ENCODE results near the gene HBD. TPM values are rescaled to one million over a fixed set of nuclear protein-coding genes. Genes with fewer than 3 reads are reported as not detected.

Gene HBD
- total RNA-seq, 4 donors from 2014 or later: 1.1 to 3.2 TPM; not detected in 2

DNA sequence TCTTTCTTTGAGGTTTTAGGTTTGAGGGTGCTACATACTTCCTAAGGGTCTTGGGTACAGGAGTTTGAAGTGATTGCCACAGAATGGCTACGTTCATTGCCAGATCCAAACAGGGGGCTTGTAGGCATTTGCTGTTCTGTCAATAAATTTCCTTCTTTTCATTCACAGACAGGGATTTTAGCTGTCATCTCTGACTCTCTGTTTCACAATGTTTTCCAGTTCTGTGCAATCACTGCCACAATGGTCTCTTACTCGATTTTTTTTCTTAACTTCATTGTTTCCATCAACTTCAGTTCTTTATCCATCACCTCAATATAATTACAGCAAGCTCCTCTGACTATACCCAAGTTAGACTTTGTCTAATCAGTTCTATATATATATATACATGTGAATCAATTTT is 6.2 kb upstream of the HBD start:
- DNase-seq (ENCODE audit: low spot score): no peak
- no peak for ATAC-seq (ENCODE audit: low FRiP score)
- TF ChIP-seq CTCF (IDR thresholded peaks at IDR 0.05): no peak

DNA sequence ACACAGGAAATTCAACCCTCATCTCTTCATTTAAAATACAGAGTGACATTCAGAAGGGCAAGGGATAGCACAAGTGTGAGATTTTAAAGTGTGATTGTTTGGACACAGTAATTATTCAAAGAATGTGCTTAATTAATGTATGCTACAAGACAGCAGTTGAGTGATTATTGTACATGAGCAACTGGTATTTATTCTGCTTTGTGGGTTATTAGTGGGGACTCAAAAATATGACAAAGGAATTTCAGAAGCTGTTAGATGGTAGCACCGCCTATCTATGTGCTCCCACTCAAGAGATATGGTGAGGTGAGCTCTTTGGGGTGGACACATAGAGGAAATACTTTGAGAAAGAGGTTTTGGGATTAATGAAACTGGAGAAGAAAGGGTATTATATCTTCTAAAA is 5.8 kb upstream of the HBD start:
- no peak for DNase-seq (ENCODE audit: low spot score)
- ATAC-seq (ENCODE audit: low FRiP score): no peak
- no peak for TF ChIP-seq CTCF (IDR thresholded peaks at IDR 0.05)

GRCh38 chr11:5239046-5239445 is 4.8 kb upstream of the HBD start:
- ATAC-seq (ENCODE audit: low FRiP score) (no peak), DNase-seq (ENCODE audit: low spot score) (no peak)
- TF ChIP-seq CTCF (IDR thresholded peaks at IDR 0.05): no peak

DNA sequence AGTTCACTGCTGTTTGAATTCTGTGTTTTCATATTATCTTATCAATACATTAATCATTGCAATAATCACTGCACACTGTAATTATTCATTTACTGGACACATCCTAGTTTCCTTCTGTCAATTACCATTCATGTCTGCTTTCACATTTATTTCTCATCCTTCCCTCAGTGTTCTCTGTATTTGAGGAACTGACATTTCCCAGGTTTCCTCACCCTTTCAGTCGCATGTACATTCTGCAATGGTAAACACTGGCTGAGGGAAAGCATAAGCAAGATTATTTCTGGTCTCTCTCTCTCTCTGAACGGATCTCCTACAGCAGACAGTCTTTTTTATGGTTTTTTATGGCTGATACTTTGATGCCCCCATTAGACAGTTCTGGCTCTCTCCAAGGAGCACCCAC is 4.2 kb upstream of the HBD start:
- ATAC-seq (ENCODE audit: low FRiP score): no peak
- no peak for DNase-seq (ENCODE audit: low spot score)
- TF ChIP-seq CTCF (IDR thresholded peaks at IDR 0.05): no peak

DNA sequence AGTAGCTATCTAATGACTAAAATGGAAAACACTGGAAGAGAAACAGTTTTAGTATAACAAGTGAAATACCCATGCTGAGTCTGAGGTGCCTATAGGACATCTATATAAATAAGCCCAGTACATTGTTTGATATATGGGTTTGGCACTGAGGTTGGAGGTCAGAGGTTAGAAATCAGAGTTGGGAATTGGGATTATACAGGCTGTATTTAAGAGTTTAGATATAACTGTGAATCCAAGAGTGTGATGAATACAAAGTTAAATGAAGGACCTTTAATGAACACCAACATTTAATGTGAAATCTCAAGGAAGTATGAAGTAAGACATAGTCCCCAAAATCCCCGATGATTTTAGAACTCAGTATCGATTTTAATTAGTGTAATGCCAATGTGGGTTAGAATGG is 3.1 kb upstream of the HBD start:
- ATAC-seq (ENCODE audit: low FRiP score): no peak

DNA sequence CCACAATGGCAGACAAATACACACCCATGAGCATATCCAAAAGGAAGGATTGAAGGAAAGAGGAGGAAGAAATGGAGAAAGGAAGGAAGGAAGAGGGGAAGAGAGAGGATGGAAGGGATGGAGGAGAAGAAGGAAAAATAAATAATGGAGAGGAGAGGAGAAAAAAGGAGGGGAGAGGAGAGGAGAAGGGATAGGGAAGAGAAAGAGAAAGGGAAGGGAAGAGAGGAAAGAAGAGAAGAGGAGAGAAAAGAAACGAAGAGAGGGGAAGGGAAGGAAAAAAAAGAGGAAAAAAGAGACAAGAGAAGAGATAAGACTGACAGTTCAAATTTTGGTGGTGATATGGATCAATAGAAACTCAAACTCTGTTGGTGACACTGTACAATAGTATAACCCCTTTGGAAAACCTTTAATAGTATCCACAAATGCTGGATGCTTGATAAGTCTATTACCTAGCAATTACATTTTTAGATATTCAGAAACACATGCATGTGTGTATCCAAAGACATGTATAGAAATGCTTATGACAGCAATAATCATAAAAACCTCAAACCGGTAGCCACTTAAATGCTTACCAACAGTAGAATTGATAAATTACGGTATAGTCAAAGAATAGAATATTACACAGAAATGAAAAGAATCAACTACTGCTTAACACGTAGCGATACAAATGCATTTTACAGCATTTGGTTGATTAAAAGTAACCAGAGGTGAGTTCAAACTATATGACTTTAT is 1.2 kb upstream of the HBD start:
- ATAC-seq (ENCODE audit: low FRiP score): no peak
- DNase-seq (ENCODE audit: low spot score): no peak
- TF ChIP-seq CTCF (IDR thresholded peaks at IDR 0.05): no peak

More for the DNA sequence above, 3.1 kb upstream of the HBD start:
- DNase-seq (ENCODE audit: low spot score): no peak
- no peak for TF ChIP-seq CTCF (IDR thresholded peaks at IDR 0.05)

GRCh38 chr11:5233307-5233706 is 976 bp downstream of the HBD start:
- ATAC-seq (ENCODE audit: low FRiP score) (no peak), DNase-seq (ENCODE audit: low spot score) (no peak)
- no peak for TF ChIP-seq CTCF (IDR thresholded peaks at IDR 0.05)
